DMS53 (cell line): ENCODE results near the gene IRF2.

ENCODE experiments used
- DNase-seq: peaks from one replicate; lab custom pipeline; 2025; lab: John Stamatoyannopoulos, UW

Gene IRF2

GRCh38 chr4:184368290-184368689 lies 106.1 kb downstream of the IRF2 start:
- DNase-seq, result no peak

DNA sequence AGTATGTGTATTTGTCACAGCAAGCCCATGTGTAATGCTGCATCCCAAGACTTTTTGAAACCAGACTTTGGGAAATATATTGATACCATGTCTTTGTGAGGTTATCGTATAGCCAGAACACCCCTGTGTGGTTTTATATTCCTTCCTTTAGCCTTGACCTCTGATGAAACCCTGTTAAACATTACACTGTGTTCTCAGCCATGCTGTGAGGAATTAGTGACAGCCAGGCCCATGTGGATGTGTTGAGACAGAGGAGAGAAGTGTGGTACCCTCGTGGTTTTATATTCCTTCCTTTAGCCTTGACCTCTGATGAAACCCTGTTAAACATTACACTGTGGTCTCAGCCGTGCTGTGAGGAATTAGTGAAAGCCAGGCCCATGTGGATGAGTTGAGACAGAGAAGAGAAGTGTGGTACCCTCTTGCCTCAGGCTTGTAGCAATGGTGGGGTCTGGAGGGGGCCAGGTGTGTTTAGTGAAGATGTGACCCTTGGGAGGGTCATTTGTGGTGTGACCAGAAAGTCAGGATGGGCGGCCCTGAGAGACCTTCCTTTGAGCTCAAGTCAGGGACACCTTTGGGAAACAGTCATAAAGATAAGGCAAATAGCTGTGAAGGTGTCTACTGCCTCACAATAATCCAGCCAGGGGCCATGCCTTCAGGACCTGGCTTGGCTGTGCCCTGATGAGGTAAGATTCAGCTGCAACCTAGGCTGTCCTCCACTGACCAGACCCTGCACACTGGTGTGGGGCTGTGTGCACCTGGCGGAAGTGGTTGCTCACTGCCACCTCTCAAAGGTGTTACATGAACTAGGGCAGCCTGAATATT lies 110.0 kb downstream of the IRF2 start:
- DNase-seq, result no peak

- DNase-seq, result no peak
These were observed 111.1 kb downstream of the IRF2 start for GRCh38 chr4:184363258-184363657.

GRCh38 chr4:184362396-184362795 lies 112.0 kb downstream of the IRF2 start:
- no peak for DNase-seq

GRCh38 chr4:184361443-184361842 lies 112.9 kb downstream of the IRF2 start:
- DNase-seq, result no peak

DNA sequence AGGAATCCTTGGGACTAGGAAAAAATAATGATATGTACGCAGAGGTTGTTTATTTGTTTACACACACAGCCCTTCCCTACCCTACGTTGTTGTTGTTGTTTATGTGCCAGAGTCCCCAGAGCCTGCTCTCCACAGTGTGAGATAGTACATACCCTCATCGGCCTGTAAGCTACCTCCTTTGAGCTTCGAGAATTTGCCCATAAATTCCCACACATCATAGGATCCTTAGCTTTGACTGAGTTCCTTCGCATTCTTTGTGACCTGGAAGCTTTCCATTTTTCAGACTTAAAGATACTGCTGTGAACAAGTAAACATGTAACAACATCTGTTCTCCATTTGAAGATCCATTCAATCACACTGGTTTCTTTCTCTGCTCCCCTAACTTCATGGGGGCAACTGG lies 114.5 kb downstream of the IRF2 start:
- no peak for DNase-seq

DNA sequence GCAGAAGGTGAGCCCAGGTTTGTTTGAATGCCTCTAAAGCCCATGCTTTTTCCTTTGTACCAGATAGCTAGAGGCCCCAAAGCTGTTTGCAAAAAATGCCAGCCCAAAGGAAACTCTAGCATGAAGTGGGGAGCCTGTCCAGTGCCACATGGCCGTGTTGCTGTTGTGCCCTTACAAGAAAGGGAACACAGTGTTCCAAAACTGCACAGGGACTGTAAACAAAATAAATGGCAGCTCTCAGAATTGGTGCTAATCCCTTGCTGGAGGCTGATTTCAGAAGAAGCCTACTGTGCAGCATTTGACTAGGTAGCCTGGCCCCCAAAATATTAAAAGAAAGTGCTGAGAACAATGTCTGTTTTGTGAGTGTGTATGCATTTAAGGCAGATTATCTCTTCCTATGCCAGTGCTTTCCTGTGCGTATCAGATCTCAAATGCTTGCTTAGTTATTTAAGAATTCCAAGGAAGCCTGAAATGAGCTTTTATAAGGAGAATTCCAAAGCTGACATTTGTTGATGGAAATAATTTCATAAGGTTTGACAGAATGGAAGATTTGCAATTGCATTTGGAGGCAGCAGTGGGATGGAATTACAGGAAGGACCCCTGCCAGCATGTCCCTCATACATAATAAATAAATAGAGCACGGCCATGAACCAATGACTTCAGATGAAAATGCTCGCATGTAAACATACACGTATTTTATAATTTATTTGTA lies 115.7 kb downstream of the IRF2 start:
- DNase-seq, result no peak

- no peak for DNase-seq
These were observed 116.6 kb downstream of the IRF2 start for GRCh38 chr4:184357772-184358171.

GRCh38 chr4:184357165-184357564 lies 117.2 kb downstream of the IRF2 start:
- DNase-seq, result no peak

GRCh38 chr4:184356366-184356765 lies 118.0 kb downstream of the IRF2 start:
- no peak for DNase-seq

- DNase-seq, result no peak
These were observed 118.5 kb downstream of the IRF2 start for GRCh38 chr4:184355857-184356256.

GRCh38 chr4:184355111-184355604 lies 119.2 kb downstream of the IRF2 start:
- DNase-seq, result peak; percentile 47

DNA sequence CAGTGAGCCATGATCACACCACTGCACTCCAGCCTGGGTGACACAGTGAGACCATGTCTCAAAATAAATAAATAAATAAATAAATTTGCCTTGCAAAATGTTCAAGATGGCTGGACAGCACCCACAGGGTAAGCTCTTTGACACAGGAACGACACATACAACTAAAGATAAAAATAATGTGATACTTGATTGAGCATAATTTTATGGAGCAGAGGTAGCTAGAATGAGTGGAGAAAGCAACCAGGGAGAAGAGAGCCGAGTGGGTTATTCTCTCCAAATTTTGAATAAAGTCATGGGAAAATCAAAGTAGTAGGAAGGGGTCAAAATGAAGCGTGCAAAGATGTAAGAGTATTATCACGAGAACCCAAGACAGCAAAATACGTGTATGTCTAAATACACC lies 121.5 kb downstream of the IRF2 start:
- no peak for DNase-seq

DNA sequence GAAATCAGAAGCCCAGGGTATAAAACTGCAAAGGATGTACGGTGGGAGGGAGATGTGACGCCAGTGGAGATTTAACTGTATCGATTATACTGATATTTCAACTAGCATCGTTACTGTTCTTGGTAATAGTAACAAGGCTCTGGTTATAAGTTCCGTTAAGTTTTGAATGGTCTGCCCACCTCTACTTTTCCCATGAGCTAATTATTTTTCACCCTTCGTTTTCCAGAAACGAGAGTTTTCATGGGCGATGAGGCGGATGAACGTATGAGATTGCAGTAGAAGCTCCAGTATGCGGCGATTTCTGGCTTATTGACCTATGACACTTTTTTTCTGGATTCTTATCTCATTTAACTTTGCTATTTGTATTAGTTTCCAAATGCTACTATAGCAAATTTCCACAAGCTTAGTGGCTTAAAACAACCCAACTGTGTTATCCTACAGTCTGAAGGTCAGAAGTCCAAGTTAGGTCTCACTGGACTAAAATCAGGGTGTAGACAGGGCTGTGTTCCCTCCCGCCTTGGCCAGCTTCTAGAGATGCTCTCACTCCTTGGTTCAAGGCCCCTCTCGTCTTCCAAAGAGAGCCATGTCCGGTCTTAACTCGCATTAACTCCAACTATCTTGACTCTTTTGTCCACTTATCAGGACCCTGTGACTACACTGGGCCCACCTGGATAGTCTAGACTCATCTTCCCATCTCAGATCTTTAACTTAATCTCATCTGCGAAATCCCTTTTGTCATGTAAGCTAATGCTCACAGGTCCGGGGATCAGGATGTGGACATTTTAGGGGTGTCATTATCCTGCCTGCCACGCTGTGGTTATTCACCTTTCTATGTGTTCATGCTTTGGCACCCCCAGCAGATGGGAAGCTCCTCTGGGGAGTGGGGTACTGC lies 122.5 kb downstream of the IRF2 start:
- no peak for DNase-seq

DNA sequence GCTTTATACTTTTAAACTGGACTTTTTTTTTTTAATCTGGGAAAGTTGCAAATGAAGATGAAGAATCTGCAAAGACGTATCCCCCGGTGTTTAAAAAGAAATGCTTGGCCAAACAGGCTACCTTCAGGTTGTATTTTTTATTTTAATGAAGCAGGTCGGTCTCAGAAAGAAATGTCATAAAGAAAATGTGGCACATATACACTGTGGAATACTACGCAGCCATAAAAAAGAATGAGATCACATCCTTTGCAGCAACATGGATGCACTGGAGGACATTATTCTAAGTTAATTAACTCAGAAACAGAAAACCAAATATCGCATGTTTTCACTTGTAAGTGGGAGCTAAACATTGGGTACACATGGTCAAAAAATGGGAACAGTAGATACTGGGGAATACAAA lies 123.4 kb downstream of the IRF2 start:
- no peak for DNase-seq

DNA sequence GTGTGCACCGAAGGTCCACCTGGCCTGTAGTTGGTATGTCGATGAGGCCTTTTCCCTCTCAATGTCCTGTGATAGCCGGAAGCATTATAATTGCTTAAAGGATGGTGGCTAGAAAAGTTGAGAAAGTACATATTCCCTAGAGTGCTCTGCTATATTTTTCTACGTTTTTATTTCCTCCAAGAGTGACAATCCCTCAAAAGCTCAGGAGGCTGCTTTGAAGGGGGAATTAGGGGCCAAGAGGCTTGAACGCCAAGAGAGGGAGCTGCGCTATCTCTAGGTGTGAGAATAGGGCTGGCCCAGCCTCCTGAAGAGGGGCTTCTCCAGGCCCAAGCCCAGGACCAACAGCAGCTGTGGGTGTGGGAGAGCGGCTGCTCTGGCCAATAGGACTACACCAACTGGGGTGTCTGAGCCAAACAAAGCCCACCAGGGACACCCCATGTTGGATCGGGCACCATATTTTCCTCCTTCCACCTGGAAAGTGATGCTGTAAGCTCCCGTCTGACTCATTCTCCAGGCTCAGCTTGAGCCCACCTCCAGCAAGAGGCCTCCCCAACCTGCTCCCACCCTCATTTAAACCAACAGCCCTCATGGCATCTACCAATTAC lies 124.0 kb downstream of the IRF2 start:
- no peak for DNase-seq

GRCh38 chr4:184349283-184350039 lies 124.9 kb downstream of the IRF2 start:
- no peak for DNase-seq

- no peak for DNase-seq
These were observed 125.8 kb downstream of the IRF2 start for GRCh38 chr4:184348311-184349233.

- peak; percentile 26 for DNase-seq
These were observed 126.8 kb downstream of the IRF2 start for GRCh38 chr4:184347251-184348239.
